TTC549 (cell line): ENCODE results near the gene TLL1.

ENCODE experiments used
- FAIRE-seq: peaks from 2 replicates; lab custom pipeline; 2012; peaks lifted over from hg19 to GRCh38; lab: Jason Lieb, UNC

TLL1 gene

DNA sequence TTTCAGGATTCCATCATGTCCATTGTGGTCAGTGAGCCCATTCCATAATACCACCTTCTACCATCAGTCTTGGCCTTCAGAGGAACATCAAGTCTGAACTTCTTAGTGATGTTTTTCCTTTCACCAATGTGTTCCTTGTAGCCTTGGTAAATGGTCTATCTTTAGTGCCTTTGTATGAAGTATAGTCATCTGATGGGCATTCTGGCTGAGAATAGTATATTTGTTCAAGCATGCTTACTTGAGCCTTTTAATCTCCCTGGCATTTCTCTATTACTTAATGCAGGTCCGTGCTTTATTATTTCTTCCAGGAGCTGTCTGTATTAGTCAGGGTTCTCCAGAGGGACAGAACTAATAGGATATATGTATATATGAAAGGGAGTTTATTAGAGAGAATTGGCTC is 99.7 kb downstream of the TLL1 start:
- no peak for FAIRE-seq

- FAIRE-seq, result no peak
These were observed 109.9 kb downstream of the TLL1 start for GRCh38 chr4:165982934-165983333.

- no peak for FAIRE-seq
These were observed 114.1 kb downstream of the TLL1 start for GRCh38 chr4:165986956-165987698.

DNA sequence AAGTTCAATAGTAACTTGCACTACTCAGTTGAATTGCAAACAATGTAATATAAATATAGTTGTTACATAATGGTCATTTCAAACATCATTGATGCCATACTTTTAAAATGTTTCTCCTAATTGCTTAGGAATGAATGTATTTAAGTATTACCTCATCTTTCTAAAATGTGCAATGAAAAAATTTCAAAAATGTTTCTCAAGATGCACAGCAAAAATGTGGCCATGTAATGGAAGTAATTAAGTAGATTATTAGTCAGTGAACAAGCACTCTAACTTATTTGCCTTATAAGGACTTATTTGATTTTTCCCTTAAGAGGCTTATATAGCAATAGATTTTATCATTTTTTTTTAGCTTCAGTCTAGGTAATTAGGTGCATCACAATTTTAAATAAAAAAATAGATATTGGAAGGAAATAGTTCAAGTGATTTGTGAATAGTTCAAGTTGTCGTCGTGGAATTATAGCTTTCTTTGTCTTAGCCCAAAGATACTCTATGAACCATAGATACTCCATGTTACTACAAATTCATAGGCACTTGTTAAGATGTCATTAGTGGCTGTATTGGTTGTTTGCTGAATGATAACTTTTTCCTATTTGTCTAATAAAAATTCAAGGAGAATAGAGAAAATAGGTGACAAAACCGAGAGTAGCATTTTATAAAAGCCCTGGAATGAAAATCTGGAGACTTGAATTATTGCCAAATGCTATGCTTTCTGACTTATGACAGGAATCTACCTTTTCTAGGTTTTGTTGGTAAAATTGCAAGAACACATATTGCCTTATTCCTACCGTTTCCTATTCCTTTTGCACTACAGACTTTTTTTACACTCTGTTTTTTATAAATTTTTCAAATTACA is 118.5 kb downstream of the TLL1 start:
- no peak for FAIRE-seq

GRCh38 chr4:165992283-165992682 is 119.2 kb downstream of the TLL1 start:
- no peak for FAIRE-seq

GRCh38 chr4:165994701-165995100 is 121.7 kb downstream of the TLL1 start:
- no peak for FAIRE-seq

- no peak for FAIRE-seq
These were observed 130.8 kb downstream of the TLL1 start for GRCh38 chr4:166003811-166004210.

DNA sequence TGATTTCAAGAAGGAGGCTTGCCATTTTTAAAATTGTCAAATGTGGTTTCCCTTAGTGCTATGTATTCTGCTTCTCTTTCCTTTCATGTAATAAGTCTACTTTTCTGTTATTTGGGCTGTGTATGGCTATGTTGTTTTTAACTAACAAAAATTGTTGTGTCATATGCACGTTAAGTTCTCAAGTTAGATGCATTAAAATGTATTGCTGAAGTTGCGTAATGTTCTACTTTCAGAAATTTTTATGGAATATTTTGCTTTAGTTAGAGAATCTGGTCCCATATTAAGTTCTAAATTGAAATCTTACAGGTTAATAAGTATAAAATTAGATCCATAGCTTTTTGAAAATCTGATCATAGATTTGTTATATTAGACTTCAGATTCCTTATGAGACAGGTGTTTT is 133.2 kb downstream of the TLL1 start:
- FAIRE-seq, result no peak

GRCh38 chr4:166008510-166008909 is 135.5 kb downstream of the TLL1 start:
- FAIRE-seq, result no peak

DNA sequence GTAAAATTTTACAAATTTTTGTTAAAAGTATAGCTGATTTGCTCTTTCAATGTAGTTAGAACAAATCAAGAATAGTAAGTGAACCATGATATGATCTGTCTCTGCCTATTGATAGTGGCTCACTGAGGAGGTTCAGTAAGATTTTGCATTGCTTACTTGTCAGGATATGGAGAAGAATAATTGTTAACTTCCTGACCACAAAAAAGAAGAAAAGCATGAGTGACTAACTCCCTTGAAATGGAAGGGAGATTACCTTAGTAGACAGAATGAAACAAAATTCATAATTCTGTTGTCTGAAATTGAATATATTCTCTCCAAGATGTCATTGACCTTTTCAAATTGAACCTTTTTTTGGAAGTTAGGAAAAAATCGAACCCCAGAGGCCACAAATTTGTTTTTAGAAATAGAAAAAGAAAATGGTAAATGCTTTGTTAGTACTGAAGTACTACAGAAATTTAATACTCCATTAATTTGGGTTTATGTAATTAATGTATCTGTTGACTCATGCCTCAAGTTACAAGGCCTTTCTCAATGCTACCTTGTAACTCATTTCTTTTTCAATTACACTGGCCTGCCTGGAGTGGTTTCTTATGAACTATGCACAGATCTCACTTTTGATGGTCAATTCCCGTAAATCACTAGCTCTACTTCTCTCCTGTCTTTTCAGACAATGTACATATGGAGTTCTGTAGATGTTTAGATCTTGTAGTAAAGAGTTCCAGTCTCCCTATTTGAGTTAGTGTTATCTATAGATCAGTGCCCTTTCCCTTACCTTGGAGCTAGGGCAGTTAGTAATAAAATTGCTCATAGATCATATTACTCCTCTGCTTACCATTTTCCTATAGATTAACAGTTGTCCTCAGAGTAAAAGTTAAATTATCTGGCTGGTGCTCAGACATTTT is 139.3 kb downstream of the TLL1 start:
- FAIRE-seq, result no peak

- no peak for FAIRE-seq
These were observed 141.4 kb downstream of the TLL1 start for GRCh38 chr4:166014411-166014810.

GRCh38 chr4:166017804-166018203 is 144.8 kb downstream of the TLL1 start:
- FAIRE-seq, result no peak

DNA sequence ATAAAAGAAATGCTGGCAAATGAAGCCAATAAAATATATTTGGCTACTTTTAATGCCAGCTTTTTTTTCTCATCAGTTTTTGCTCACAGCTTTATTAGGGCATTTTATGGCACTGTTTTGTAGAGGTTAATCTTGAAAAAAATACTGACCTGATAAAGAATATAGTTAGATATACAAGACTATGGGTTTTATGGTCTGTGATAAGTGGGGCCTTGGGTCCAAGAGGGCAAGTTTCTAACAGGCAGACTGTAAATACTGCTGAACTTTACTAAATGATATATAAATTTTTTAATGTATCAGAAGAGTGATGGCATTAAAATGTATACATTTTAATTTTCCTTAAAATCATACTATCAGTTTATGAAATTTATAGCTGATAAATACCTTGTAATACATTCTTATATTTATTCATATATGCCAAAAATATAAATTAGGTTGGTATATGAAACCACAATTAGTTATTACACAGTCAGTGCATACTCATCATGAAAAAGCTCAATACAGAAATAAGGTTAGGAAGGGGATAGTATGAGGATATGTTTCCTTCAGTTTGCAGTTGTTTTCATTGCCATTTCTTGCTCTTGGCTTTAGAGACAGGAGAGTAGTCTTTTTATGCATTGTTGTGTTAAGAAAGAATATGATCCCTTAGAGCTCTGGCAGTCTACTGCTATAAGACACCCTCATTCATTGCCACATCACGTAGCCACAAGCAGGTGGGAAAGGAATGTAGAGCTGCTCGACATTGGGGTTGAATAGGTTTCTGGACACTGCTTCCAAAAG is 146.6 kb downstream of the TLL1 start:
- FAIRE-seq, result no peak

DNA sequence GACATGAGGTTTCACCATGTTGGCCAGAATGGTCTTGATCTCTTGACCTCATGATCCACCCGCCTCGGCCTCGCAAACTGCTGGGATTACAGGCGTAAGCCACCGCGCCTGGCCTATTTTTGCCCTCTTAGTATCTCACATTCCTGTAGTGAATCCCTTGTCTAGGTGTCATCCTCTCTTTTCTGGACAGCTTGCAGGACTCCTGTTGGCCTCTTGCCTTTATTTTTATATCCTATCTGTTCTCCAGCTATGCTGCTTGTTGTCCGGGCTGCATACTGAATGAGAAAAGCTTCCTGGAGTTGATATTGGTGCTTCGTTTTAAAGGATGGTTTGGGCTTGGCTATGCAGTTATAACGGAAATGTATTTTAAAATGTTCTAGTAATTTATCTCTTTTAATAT is 148.6 kb downstream of the TLL1 start:
- no peak for FAIRE-seq

DNA sequence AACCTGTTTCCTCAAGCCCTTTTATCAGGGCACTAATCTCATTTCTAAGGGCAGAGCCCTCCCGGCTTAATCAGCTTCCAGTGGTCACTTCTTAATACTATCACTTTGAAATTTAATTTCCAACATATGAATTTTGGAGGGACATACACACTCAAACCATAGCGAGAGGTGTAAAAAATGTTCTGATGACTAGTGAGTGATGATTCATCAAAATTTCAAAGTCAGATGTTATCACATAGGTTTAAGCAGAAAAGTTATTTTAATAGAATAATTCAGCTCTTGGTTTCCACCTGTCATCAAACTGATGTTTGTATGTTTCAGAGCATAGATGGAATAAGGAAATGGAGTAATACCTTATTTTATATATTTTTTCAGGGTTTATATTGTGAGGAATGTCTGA is 161.9 kb downstream of the TLL1 start:
- no peak for FAIRE-seq

DNA sequence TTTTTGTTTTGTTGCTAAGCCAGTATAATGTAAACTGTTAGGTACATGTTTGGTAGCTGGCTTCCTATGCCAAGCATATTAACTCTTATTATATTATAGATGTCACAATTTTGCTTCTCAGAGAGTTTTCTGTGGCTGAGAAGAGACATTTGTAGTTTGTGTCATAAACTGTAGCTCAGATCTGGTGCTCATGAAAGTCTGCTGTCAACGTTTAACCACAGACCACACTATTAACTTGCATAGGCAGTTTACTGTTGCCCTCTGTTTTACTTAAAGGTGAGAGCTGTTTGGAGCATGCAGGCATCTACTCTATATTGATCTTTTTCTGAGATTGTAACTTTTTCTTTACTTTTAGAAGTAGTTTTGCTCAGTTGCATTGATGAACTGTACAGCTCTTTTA is 166.8 kb downstream of the TLL1 start:
- FAIRE-seq, result no peak

DNA sequence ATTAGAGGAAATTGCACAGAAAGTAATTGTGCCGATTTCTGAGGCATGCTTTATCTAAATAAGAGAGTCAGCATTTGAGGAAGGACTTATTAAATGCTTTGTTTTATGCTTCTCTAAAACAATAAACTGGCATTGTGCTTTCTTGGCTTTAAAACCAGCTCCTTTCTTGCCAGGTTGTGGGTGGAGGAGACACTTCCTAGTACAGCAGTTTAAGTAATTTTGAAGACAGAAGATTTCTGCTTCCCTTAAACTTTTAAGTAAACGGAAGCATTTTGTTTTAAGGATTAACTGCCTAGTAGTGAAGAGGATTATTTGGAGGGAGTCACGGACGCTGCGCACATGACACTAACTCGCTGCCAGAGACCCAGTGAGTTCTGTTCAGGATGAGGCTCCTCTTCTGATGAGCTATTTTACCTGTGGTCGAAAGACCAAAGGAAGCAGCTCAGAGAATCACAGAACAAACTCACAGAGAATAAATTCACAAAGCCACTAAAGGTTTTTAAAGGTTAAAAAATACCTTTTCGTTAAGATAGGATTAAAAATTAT is 169.5 kb downstream of the TLL1 start:
- FAIRE-seq, result no peak

GRCh38 chr4:166043801-166044200 is 170.8 kb downstream of the TLL1 start:
- no peak for FAIRE-seq

- FAIRE-seq, result no peak
These were observed 171.8 kb downstream of the TLL1 start for GRCh38 chr4:166044871-166045270.

- no peak for FAIRE-seq
These were observed 172.4 kb downstream of the TLL1 start for GRCh38 chr4:166045457-166045856.

GRCh38 chr4:166049036-166049435 is 176.0 kb downstream of the TLL1 start:
- no peak for FAIRE-seq

DNA sequence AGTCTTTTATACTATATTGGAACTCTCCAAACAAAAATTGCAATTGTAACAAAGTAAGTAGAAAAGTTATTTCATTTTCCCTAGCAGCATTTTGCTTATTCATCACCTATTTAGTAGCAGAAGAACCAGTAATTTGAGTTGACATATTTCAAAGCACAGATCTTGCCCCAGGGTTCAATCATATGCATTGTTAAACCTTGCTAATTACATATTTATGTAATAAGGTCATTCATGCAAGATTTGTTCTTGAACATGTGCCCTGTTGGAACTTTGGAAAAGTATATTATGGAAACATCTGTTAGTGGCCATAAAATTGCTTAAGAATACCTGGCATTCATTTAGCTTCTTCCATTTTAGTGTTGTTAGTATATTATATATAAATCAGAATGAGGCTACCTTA is 191.7 kb downstream of the TLL1 start:
- FAIRE-seq, result no peak
